HepG2 (cell line): ENCODE measurements around the gene PTPN22. TPM values are rescaled to one million over a fixed set of nuclear protein-coding genes. Genes with fewer than 3 reads are reported as not detected.

Source experiments
- ATF6 ChIP-seq: sonication (generic); formaldehyde crosslinking; conservative IDR thresholded peaks from 2 replicates; pipeline ENCODE4 v1.4.0; 2020; ENCODE audit warnings: missing genetic modification reagents
- DRAP1 ChIP-seq: IDR thresholded peaks from 2 replicates; pipeline ENCODE4 v1.6.1; 2016; ENCODE audit warnings: missing genetic modification reagents, missing compliant biosample characterization
- FOSL2 ChIP-seq: sonication (generic); formaldehyde crosslinking; IDR thresholded peaks from 2 replicates; pipeline ENCODE4 v1.4.0; 2020; ENCODE audit warnings: missing genetic modification reagents
- IRF2 ChIP-seq: IDR thresholded peaks from 2 replicates; pipeline ENCODE4 v1.6.1; 2018; ENCODE audit warnings: missing genetic modification reagents, missing compliant biosample characterization
- KMT2A ChIP-seq: sonication (generic); formaldehyde crosslinking; IDR thresholded peaks from 2 replicates; pipeline ENCODE4 v1.4.0; 2020; ENCODE audit warnings: missing genetic modification reagents
- PLRG1 ChIP-seq: fragments of 450-650 bp; conservative IDR thresholded peaks from 2 replicates; pipeline ENCODE4 v1.6.1; 2016
- PTBP1 ChIP-seq: fragments of 200-400 bp; formaldehyde crosslinking; IDR thresholded peaks from 2 replicates; pipeline ENCODE4 v1.6.1; 2018; ENCODE audit warnings: low read length, low read depth; ENCODE audit not compliant: poor library complexity, severe bottlenecking
- SRSF1 ChIP-seq: fragments of 200-400 bp; formaldehyde crosslinking; optimal IDR thresholded peaks from 2 replicates; pipeline ENCODE3; 2017; ENCODE audit warnings: mild to moderate bottlenecking, low read depth, low read length, moderate library complexity
- THAP8 ChIP-seq: sonication (generic); formaldehyde crosslinking; IDR thresholded peaks from 2 replicates; pipeline ENCODE4 v1.5.1; 2020; ENCODE audit warnings: missing genetic modification reagents, mild to moderate bottlenecking, borderline replicate concordance
- XRCC5 ChIP-seq: fragments of 200-400 bp; formaldehyde crosslinking; optimal IDR thresholded peaks from 2 replicates; pipeline ENCODE3; 2017; ENCODE audit warnings: mild to moderate bottlenecking, low read length
- ZBTB40 ChIP-seq, 2 experiments: fragments of 450-650 bp in 1 of 2; sonication (generic) in 1 of 2; formaldehyde crosslinking in 1 of 2; IDR thresholded peaks; 2 replicates each; pipeline versions ENCODE4 v1.6.1 to v1.8.0; 2016 to 2022; ENCODE audit warnings: antibody characterized with exemption in 1 of 2, mild to moderate bottlenecking in 1 of 2, missing genetic modification reagents in 1 of 2
- ZNF629 ChIP-seq: sonication (generic); formaldehyde crosslinking; conservative IDR thresholded peaks from 2 replicates; pipeline ENCODE4 v1.5.0; 2020; ENCODE audit warnings: missing genetic modification reagents
- ZSCAN21 ChIP-seq: sonication (generic); formaldehyde crosslinking; IDR thresholded peaks from 2 replicates; pipeline ENCODE4 v1.8.0; 2022; ENCODE audit warnings: mild to moderate bottlenecking, missing genetic modification reagents, moderate library complexity, borderline replicate concordance
- polyA plus RNA-seq, 8 experiments: library from polyadenylated mRNA; depleted of rRNA in 3 of 8; stranded (reverse) in 7 of 8; unstranded in 1 of 8; fragments of >200 nt; fragmentation: Illumina TruSeq in 4 of 8; extraction: Trizol in 4 of 8; gene quantifications; 2 replicates each; pipeline versions ENCODE4 v1.2.1 to v1.2.3, GENCODE V29; 2011 to 2016; ENCODE audit warnings: low read depth in 4 of 8, missing spikeins in 1 of 8, mixed read lengths in 1 of 8; ENCODE audit not compliant: insufficient read depth in 1 of 8
- total RNA-seq, 5 experiments: library from RNA; depleted of rRNA; stranded (reverse); fragments of >200 nt; fragmentation: Illumina TruSeq; extraction: Trizol; gene quantifications; 2 replicates each; pipeline ENCODE4 v1.2.3, GENCODE V29; 2016; ENCODE audit warnings: low read depth in 1 of 5
- TF ChIP-seq, protein P1 (sequence below): sonication (generic); formaldehyde crosslinking; conservative IDR thresholded peaks from 2 replicates; pipeline ENCODE4 v1.8.0; 2022; ENCODE audit warnings: mild to moderate bottlenecking, moderate library complexity, missing genetic modification reagents

PTPN22 gene
- total and polyA plus RNA-seq, 2 of the 13 experiments (the other 11 are each of a cell fraction or from before 2014, with no cell fraction given), result not detected

GRCh38 chr1:113811888-113812660 is 59.4 kb downstream of the PTPN22 start, which contains the start of gene RSBN1 (continued):
- TF ChIP-seq ZSCAN21 (CRISPR knock-in tag) (peak; percentile 55; the same call in 1 of the 2 replicates), FOSL2 (CRISPR knock-in tag) (peak; percentile 66), PTBP1 (no peak), IRF2 (CRISPR knock-in tag) (peak; percentile 80; the same call in 1 of the 2 replicates), DRAP1 (CRISPR knock-in tag) (peak; percentile 92), XRCC5 (peak; percentile 26), THAP8 (CRISPR knock-in tag) (peak; percentile 68; the same call in 1 of the 2 replicates), ZNF629 (CRISPR knock-in tag) (0 out of 2 replicates have a peak, but pooled peaks have one; percentile 14), SRSF1 (peak; percentile 88), PLRG1 (no peak), ZBTB40 (IDR thresholded peaks at IDR 0.05) (no peak), ZBTB40 (CRISPR knock-in tag; IDR thresholded peaks at IDR 0.05) (peak; percentile 36), ATF6 (CRISPR knock-in tag) (no peak), KMT2A (CRISPR knock-in tag) (peak; percentile 21; the same call in 1 of the 2 replicates)
- TF ChIP-seq, protein P1, sequence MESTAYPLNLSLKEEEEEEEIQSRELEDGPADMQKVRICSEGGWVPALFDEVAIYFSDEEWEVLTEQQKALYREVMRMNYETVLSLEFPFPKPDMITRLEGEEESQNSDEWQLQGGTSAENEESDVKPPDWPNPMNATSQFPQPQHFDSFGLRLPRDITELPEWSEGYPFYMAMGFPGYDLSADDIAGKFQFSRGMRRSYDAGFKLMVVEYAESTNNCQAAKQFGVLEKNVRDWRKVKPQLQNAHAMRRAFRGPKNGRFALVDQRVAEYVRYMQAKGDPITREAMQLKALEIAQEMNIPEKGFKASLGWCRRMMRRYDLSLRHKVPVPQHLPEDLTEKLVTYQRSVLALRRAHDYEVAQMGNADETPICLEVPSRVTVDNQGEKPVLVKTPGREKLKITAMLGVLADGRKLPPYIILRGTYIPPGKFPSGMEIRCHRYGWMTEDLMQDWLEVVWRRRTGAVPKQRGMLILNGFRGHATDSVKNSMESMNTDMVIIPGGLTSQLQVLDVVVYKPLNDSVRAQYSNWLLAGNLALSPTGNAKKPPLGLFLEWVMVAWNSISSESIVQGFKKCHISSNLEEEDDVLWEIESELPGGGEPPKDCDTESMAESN (CRISPR knock-in tag), result peak; percentile 59
